ENCODE results near the gene SLAIN2.

SLAIN2 gene

GRCh38 chr4:48329976-48330375 lies 11.4 kb upstream of the SLAIN2 start:
- no peak overlapping the region for H3K4me3 ChIP-seq (IDR thresholded peaks at IDR 0.05; ENCODE audit: insufficient read depth, low read depth, low read length)
- no peak overlapping the region for H2AFZ ChIP-seq (ENCODE audit: low read depth)
- H3K36me3 ChIP-seq (ENCODE audit: insufficient read depth) = no peaks in the 10 kb centered on the region
- H3K27me3 ChIP-seq (ENCODE audit: insufficient read depth, low read depth) = no peaks in the 10 kb centered on the region
- TF ChIP-seq, protein P1, sequence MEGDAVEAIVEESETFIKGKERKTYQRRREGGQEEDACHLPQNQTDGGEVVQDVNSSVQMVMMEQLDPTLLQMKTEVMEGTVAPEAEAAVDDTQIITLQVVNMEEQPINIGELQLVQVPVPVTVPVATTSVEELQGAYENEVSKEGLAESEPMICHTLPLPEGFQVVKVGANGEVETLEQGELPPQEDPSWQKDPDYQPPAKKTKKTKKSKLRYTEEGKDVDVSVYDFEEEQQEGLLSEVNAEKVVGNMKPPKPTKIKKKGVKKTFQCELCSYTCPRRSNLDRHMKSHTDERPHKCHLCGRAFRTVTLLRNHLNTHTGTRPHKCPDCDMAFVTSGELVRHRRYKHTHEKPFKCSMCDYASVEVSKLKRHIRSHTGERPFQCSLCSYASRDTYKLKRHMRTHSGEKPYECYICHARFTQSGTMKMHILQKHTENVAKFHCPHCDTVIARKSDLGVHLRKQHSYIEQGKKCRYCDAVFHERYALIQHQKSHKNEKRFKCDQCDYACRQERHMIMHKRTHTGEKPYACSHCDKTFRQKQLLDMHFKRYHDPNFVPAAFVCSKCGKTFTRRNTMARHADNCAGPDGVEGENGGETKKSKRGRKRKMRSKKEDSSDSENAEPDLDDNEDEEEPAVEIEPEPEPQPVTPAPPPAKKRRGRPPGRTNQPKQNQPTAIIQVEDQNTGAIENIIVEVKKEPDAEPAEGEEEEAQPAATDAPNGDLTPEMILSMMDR (conservative IDR thresholded peaks at IDR 0.05; ENCODE audit: low read depth, low read length) = no peak
- H3K4me2 ChIP-seq = no peak overlapping the region
- no peaks in the 10 kb centered on the region for H3K4me1 ChIP-seq (ENCODE audit: low read depth, poor library complexity, severe bottlenecking)
- H3K27ac ChIP-seq = no peak overlapping the region
- H3K79me2 ChIP-seq (ENCODE audit: insufficient read depth, low read depth) = no peaks in the 10 kb centered on the region
- no peak overlapping the region for H3K9ac ChIP-seq
- H4K20me1 ChIP-seq (ENCODE audit: insufficient read depth) = no peaks in the 10 kb centered on the region

DNA sequence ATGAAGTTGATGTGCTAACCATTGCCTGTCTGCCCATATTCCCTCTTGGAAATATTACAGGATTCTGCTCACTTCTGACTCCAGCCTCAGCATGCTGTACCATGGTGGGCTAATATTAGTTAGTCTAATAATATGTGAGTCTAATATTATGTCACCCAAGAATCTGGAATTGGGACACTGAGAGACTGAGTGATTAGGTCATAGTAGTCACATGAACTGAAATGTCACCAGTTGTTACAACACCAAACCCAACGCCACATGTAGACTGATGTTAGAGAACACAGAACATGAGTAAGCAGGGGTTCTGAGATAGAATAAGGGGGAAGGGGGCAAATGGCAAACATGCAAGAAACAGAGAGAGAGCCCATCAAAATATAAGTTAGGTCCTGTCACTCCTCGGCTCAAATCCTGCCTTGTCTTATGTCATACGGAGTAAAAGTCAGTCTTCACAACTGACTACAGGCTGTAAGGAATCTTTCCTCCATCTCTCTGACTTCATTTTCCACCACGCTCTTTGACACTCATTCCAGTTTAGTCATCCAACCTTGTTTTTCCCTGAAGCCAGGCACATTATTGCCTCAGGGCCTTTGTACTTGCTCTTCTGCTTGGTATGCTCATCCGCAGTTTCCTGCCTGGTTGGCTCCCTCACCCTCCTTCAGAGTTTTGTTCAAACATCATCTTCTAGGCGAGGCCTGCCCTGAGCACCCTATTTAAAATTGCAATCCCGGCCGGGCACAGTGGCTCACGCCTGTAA lies 9.6 kb upstream of the SLAIN2 start:
- Histone ChIP-seq H3K9ac (no peak overlapping the region), H3K27ac (no peak overlapping the region), H2AFZ (ENCODE audit: low read depth) (no peak overlapping the region), H3K4me2 (no peak overlapping the region), H3K79me2 (ENCODE audit: insufficient read depth, low read depth) (no peaks in the 10 kb centered on the region), H3K36me3 (ENCODE audit: insufficient read depth) (no peaks in the 10 kb centered on the region), H3K27me3 (ENCODE audit: insufficient read depth, low read depth) (no peaks in the 10 kb centered on the region), H4K20me1 (ENCODE audit: insufficient read depth) (no peaks in the 10 kb centered on the region), H3K4me3 (IDR thresholded peaks at IDR 0.05; ENCODE audit: insufficient read depth, low read depth, low read length) (no peak overlapping the region), H3K4me1 (ENCODE audit: low read depth, poor library complexity, severe bottlenecking) (peaks cover 8% of the 10 kb centered on the region)
- TF ChIP-seq, protein P1 (conservative IDR thresholded peaks at IDR 0.05; ENCODE audit: low read depth, low read length) = no peak

GRCh38 chr4:48332661-48333060 lies 8.7 kb upstream of the SLAIN2 start:
- Histone ChIP-seq H2AFZ (ENCODE audit: low read depth) (no peak overlapping the region), H3K27ac (no peak overlapping the region), H3K4me1 (ENCODE audit: low read depth, poor library complexity, severe bottlenecking) (peaks cover 17% of the 10 kb centered on the region), H3K36me3 (ENCODE audit: insufficient read depth) (no peaks in the 10 kb centered on the region), H3K9ac (no peak overlapping the region), H3K27me3 (ENCODE audit: insufficient read depth, low read depth) (no peaks in the 10 kb centered on the region), H3K4me2 (no peak overlapping the region), H3K4me3 (IDR thresholded peaks at IDR 0.05; ENCODE audit: insufficient read depth, low read depth, low read length) (no peak overlapping the region), H4K20me1 (ENCODE audit: insufficient read depth) (no peaks in the 10 kb centered on the region), H3K79me2 (ENCODE audit: insufficient read depth, low read depth) (no peaks in the 10 kb centered on the region)
- TF ChIP-seq, protein P1 (conservative IDR thresholded peaks at IDR 0.05; ENCODE audit: low read depth, low read length) = no peak

DNA sequence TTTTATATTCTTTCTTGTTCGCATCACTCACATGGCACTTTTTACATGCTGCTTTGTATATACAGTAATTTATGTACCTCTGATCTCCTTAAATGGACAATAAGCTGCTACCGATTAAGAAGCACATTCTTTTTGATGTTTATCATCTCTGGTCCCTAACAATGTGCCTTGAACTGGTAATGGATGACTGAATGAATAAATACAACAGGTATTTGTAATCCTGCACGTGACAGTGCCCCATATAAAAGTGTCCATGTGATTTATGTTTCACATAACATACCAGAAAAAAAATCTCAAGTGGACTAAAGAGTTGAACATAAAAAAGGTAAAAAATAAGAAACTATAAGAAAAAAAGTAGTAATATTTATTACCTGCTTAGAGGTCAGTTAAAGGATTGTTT lies 7.7 kb upstream of the SLAIN2 start:
- no peak overlapping the region for H3K27ac ChIP-seq
- H3K4me1 ChIP-seq (ENCODE audit: low read depth, poor library complexity, severe bottlenecking) = peaks cover 27% of the 10 kb centered on the region
- H3K4me2 ChIP-seq = no peak overlapping the region
- TF ChIP-seq, protein P1 (conservative IDR thresholded peaks at IDR 0.05; ENCODE audit: low read depth, low read length) = no peak
- no peaks in the 10 kb centered on the region for H3K27me3 ChIP-seq (ENCODE audit: insufficient read depth, low read depth)
- H3K36me3 ChIP-seq (ENCODE audit: insufficient read depth) = no peaks in the 10 kb centered on the region
- no peak overlapping the region for H3K4me3 ChIP-seq (IDR thresholded peaks at IDR 0.05; ENCODE audit: insufficient read depth, low read depth, low read length)
- no peaks in the 10 kb centered on the region for H4K20me1 ChIP-seq (ENCODE audit: insufficient read depth)
- H3K79me2 ChIP-seq (ENCODE audit: insufficient read depth, low read depth) = no peaks in the 10 kb centered on the region
- H2AFZ ChIP-seq (ENCODE audit: low read depth) = no peak overlapping the region
- no peak overlapping the region for H3K9ac ChIP-seq

Measured in KMS-11 (cell line).